Calu3 (cell line): Measurements from ENCODE around the gene CXCR4. TPM values are rescaled to one million over a fixed set of nuclear protein-coding genes. Genes with fewer than 3 reads are reported as not detected.

Experiments used
- BruUV-seq: library from RNA; stranded (reverse); fragments of 400-500 nt; replicated peaks from 2 replicates; lab custom pipeline; 2021; lab: Mats Ljungman, UMichigan
- CTCF ChIA-PET: fragments of 300-600 bp; sonication (Branson Sonifier 250); formaldehyde crosslinking; loops from one replicate; lab custom pipeline; 2022; ENCODE audit warnings: antibody characterized with exemption; lab: Charles Lee
- DNase-seq: peaks from one replicate; pipeline ENCODE4 v3.0.0; 2022
- H3K27ac Mint-ChIP-seq: one replicate; pipeline ENCODE4 v1.8.0; 2022; ENCODE audit warnings: mixed read lengths; ENCODE audit not compliant: unreplicated experiment
- H3K27me3 Mint-ChIP-seq: one replicate; pipeline ENCODE4 v1.8.0; 2022; ENCODE audit warnings: mixed read lengths; ENCODE audit not compliant: unreplicated experiment
- H3K36me3 Mint-ChIP-seq: one replicate; pipeline ENCODE4 v1.8.0; 2022; ENCODE audit warnings: mild to moderate bottlenecking, moderate library complexity, mixed read lengths; ENCODE audit not compliant: insufficient read depth, unreplicated experiment
- H3K4me1 Mint-ChIP-seq: one replicate; pipeline ENCODE4 v1.8.0; 2022; ENCODE audit warnings: mild to moderate bottlenecking, low read depth, mixed read lengths; ENCODE audit not compliant: unreplicated experiment
- H3K4me3 Mint-ChIP-seq: one replicate; pipeline ENCODE4 v1.8.0; 2022; ENCODE audit warnings: mild to moderate bottlenecking, low read depth, moderate library complexity, mixed read lengths; ENCODE audit not compliant: unreplicated experiment
- H3K9me3 Mint-ChIP-seq: one replicate; pipeline ENCODE4 v1.8.0; 2022; ENCODE audit warnings: low read depth, mixed read lengths; ENCODE audit not compliant: unreplicated experiment
- CTCF ChIP-seq: fragments of 200-600 bp; IDR thresholded peaks from one replicate; pipeline ENCODE4 v1.8.0; 2022; ENCODE audit warnings: antibody characterized with exemption; ENCODE audit not compliant: unreplicated experiment
- intact Hi-C: fragments of 100-400 bp; cut with micrococcal nuclease; formaldehyde crosslinking; loops from one replicate; pipeline ENCODE4 v1.10.0; 2022; ENCODE audit not compliant: unreplicated experiment
- total RNA-seq: library from RNA; stranded (reverse); gene quantifications from 2 replicates; pipeline ENCODE4 v1.2.3, GENCODE V29; 2022

Gene CXCR4
- total RNA-seq, 1 experiment from 2014 or later: 16.7 TPM

- BruUV-seq: no TSS peak
- H3K27ac Mint-ChIP-seq: no peak overlapping the region
- no peak for DNase-seq
- no peaks in the 10 kb centered on the region for H3K36me3 Mint-ChIP-seq
- H3K4me1 Mint-ChIP-seq: peaks cover 17% of the 10 kb centered on the region
- CTCF ChIA-PET: no interaction called here
- intact Hi-C loops: no loop called here
- no peak for TF ChIP-seq CTCF
- no peaks in the 10 kb centered on the region for H3K27me3 Mint-ChIP-seq
- H3K9me3 Mint-ChIP-seq: peaks cover 8% of the 10 kb centered on the region
- H3K4me3 Mint-ChIP-seq: no peak overlapping the region
These were observed 48.2 kb downstream of the CXCR4 start for GRCh38 chr2:136069773-136070172.

- CTCF ChIA-PET: no interaction called here
- BruUV-seq: no TSS peak
These were observed 49.2 kb downstream of the CXCR4 start for GRCh38 chr2:136068581-136069227.

GRCh38 chr2:136067897-136068580, 49.9 kb downstream of the CXCR4 start:
- Mint-ChIP-seq H3K27me3 (no peaks in the 10 kb centered on the region), H3K4me1 (peaks cover 17% of the 10 kb centered on the region), H3K36me3 (no peaks in the 10 kb centered on the region), H3K9me3 (peaks cover 9% of the 10 kb centered on the region), H3K4me3 (no peak overlapping the region), H3K27ac (no peak overlapping the region)
- BruUV-seq: no TSS peak
- no peak for TF ChIP-seq CTCF
- CTCF ChIA-PET: no interaction called here
- intact Hi-C loops: no loop called here
- DNase-seq: no peak

More at GRCh38 chr2:136068581-136069227, 49.2 kb downstream of the CXCR4 start:
- Mint-ChIP-seq H3K27me3 (no peaks in the 10 kb centered on the region), H3K9me3 (peaks cover 10% of the 10 kb centered on the region), H3K36me3 (no peaks in the 10 kb centered on the region), H3K27ac (no peak overlapping the region), H3K4me3 (no peak overlapping the region), H3K4me1 (peaks cover 17% of the 10 kb centered on the region)
- intact Hi-C loops: no loop called here
- DNase-seq: no peak
- TF ChIP-seq CTCF: no peak

- Mint-ChIP-seq H3K27ac (no peak overlapping the region), H3K36me3 (no peaks in the 10 kb centered on the region), H3K4me1 (peaks cover 17% of the 10 kb centered on the region), H3K27me3 (no peaks in the 10 kb centered on the region), H3K4me3 (no peak overlapping the region), H3K9me3 (peaks cover 12% of the 10 kb centered on the region)
- BruUV-seq: no TSS peak
- no peak for TF ChIP-seq CTCF
- CTCF ChIA-PET: no interaction called here
- DNase-seq: no peak
- intact Hi-C loops: no loop called here
These were observed 50.5 kb downstream of the CXCR4 start for GRCh38 chr2:136067459-136067858.
